Measurements from ENCODE around the gene GCH1. TPM values are rescaled to one million over a fixed set of nuclear protein-coding genes. Genes with fewer than 3 reads are reported as not detected.

Gene GCH1
- total RNA-seq, 6 experiments from 2014 or later = 41.5 to 93.6 (median 58.1) TPM

- intact Hi-C loops (cut with DNase I) = no loop called here
- TF ChIP-seq, protein P1, sequence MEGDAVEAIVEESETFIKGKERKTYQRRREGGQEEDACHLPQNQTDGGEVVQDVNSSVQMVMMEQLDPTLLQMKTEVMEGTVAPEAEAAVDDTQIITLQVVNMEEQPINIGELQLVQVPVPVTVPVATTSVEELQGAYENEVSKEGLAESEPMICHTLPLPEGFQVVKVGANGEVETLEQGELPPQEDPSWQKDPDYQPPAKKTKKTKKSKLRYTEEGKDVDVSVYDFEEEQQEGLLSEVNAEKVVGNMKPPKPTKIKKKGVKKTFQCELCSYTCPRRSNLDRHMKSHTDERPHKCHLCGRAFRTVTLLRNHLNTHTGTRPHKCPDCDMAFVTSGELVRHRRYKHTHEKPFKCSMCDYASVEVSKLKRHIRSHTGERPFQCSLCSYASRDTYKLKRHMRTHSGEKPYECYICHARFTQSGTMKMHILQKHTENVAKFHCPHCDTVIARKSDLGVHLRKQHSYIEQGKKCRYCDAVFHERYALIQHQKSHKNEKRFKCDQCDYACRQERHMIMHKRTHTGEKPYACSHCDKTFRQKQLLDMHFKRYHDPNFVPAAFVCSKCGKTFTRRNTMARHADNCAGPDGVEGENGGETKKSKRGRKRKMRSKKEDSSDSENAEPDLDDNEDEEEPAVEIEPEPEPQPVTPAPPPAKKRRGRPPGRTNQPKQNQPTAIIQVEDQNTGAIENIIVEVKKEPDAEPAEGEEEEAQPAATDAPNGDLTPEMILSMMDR (IDR thresholded peaks at IDR 0.05) = no peak
- no peak for TF ChIP-seq POLR2A (IDR thresholded peaks at IDR 0.05)
- no peak for DNase-seq
- no peaks in the 10 kb centered on the region for H3K9me3 ChIP-seq
- no peaks in the 10 kb centered on the region for H3K27me3 ChIP-seq
- no peak for ATAC-seq
- H3K27ac ChIP-seq = no peak overlapping the region
- whole genome bisulfite sequencing (ENCODE audit: insufficient coverage, low coverage, low lambda C conversion rate, missing lambda C conversion rate) = 80% methylated on average over 11 of the region's 12 CpGs
- H3K36me3 ChIP-seq = no peaks in the 10 kb centered on the region
- no peaks in the 10 kb centered on the region for H3K4me1 ChIP-seq
- no peak overlapping the region for H3K4me3 ChIP-seq
These were observed 87.6 kb downstream of the GCH1 start for GRCh38 chr14:54815016-54815415.

GRCh38 chr14:54814076-54814475, 88.5 kb downstream of the GCH1 start:
- intact Hi-C loops (cut with DNase I) = no loop called here
- no peak for TF ChIP-seq POLR2A (IDR thresholded peaks at IDR 0.05)
- TF ChIP-seq, protein P1 (IDR thresholded peaks at IDR 0.05) = no peak
- no peak for DNase-seq
- Histone ChIP-seq H3K9me3 (no peaks in the 10 kb centered on the region), H3K27ac (no peak overlapping the region), H3K27me3 (no peaks in the 10 kb centered on the region), H3K36me3 (no peaks in the 10 kb centered on the region), H3K4me1 (no peaks in the 10 kb centered on the region), H3K4me3 (no peak overlapping the region)
- 62% methylated on average over 5 of the region's 5 CpGs for WGBS (ENCODE audit: insufficient coverage, low coverage, low lambda C conversion rate, missing lambda C conversion rate)
- ATAC-seq = no peak

GRCh38 chr14:54813081-54813480, 89.5 kb downstream of the GCH1 start:
- no peak for ATAC-seq
- Histone ChIP-seq H3K4me3 (no peak overlapping the region), H3K36me3 (no peaks in the 10 kb centered on the region), H3K27ac (no peak overlapping the region), H3K9me3 (no peaks in the 10 kb centered on the region), H3K4me1 (no peaks in the 10 kb centered on the region), H3K27me3 (no peaks in the 10 kb centered on the region)
- TF ChIP-seq, protein P1 (IDR thresholded peaks at IDR 0.05) = no peak
- no peak for TF ChIP-seq POLR2A (IDR thresholded peaks at IDR 0.05)
- intact Hi-C loops (cut with DNase I) = no loop called here
- WGBS (ENCODE audit: insufficient coverage, low coverage, low lambda C conversion rate, missing lambda C conversion rate) = no CpG with 5 or more reads among the region's 2 CpGs
- no peak for DNase-seq

DNA sequence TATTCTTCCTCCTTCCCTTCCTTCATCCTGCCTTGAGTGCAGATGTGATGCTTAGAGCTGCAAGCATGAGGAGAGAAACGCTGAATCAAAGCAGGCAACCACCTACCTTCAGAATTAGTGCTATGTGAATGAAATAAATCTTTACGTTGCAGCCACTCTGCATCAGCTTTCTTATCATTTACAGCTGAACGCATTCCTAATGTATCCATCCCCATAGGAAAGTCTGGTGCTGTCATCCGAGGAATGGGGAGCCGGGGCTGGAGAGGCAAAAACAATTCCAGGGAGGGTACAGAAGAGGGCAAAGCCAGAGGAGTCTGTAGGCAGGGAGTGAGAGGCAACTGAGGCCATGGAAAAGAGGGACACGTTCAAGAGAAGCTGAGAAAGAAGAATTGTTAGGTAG, 90.0 kb downstream of the GCH1 start:
- TF ChIP-seq POLR2A (IDR thresholded peaks at IDR 0.05) = no peak
- TF ChIP-seq, protein P1 (IDR thresholded peaks at IDR 0.05) = no peak

GRCh38 chr14:54809767-54810166, 92.9 kb downstream of the GCH1 start:
- intact Hi-C loops (cut with DNase I) = no loop called here
- WGBS (ENCODE audit: insufficient coverage, low coverage, low lambda C conversion rate, missing lambda C conversion rate) = 88% methylated on average over 4 of the region's 8 CpGs
- TF ChIP-seq, protein P1 (IDR thresholded peaks at IDR 0.05) = no peak
- no peak for TF ChIP-seq POLR2A (IDR thresholded peaks at IDR 0.05)
- H3K9me3 ChIP-seq = no peaks in the 10 kb centered on the region
- no peaks in the 10 kb centered on the region for H3K27me3 ChIP-seq
- no peaks in the 10 kb centered on the region for H3K36me3 ChIP-seq
- H3K27ac ChIP-seq = no peak overlapping the region
- no peak for ATAC-seq
- no peaks in the 10 kb centered on the region for H3K4me1 ChIP-seq
- H3K4me3 ChIP-seq = no peak overlapping the region
- no peak for DNase-seq

More for the DNA sequence above, 90.0 kb downstream of the GCH1 start:
- DNase-seq = no peak
- WGBS (ENCODE audit: insufficient coverage, low coverage, low lambda C conversion rate, missing lambda C conversion rate) = 76% methylated on average over 6 of the region's 6 CpGs
- H3K27me3 ChIP-seq = no peaks in the 10 kb centered on the region
- H3K4me1 ChIP-seq = no peaks in the 10 kb centered on the region
- H3K9me3 ChIP-seq = no peaks in the 10 kb centered on the region
- intact Hi-C loops (cut with DNase I) = no loop called here
- H3K36me3 ChIP-seq = no peaks in the 10 kb centered on the region
- H3K4me3 ChIP-seq = no peak overlapping the region
- no peak for ATAC-seq
- H3K27ac ChIP-seq = no peak overlapping the region

All from right lobe of liver (tissue), 6 donors.